ENCODE measurements around the gene MKNK2.

MKNK2 gene

DNA sequence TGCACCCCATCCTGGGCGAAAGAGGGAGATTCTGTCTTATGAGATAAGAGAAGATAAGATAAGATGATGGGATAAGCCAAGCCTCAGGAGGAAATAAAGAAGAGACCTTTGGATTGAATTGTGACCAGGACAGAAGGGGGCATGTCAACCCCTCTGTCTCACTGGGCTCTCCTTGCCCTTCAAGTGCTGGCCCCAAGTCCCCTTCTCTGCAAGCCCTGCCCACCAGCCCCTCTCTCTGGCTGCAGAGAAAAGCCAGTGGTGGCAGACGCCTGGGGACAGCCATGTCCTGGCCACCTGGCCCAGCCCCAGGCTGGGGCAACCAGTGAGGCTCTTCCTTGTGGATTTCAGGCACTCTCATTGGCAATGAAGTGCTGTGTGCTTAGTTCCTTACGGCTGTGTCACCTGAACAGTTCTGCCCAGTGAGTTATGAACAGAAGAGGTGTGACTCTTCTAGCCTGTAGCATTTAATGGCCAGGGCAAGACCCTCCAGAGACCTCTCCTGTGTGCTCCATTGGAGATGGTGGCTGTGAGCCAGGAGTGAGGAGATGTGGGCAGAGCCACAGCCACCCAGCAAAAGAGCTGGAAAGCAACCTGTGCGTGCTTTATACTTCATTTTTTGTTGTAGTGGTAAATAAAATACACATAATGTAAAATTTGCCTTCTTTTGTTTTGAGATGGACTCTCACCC lies 29.4 kb downstream of the MKNK2 start:
- no peak for DNase-seq

DNA sequence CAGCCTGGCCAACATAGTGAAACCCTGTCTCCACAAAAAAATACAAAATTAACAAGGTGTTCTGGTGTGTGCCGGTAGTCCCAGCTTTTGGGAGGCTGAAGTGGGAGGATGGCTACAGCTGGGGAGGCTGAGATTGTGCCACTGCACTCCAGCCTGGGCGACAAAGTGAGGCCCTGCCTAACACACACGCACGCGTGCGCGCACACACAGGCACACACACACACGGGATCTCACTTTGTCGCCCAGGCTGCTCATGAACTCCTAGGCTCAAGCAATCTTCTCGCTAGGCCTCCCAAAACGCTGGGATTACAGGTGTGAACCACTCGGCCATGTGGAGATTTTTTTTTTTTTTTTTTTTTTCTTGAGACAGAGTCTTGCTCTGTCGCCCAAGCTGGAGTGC lies 32.3 kb downstream of the MKNK2 start:
- DNase-seq = no peak

DNA sequence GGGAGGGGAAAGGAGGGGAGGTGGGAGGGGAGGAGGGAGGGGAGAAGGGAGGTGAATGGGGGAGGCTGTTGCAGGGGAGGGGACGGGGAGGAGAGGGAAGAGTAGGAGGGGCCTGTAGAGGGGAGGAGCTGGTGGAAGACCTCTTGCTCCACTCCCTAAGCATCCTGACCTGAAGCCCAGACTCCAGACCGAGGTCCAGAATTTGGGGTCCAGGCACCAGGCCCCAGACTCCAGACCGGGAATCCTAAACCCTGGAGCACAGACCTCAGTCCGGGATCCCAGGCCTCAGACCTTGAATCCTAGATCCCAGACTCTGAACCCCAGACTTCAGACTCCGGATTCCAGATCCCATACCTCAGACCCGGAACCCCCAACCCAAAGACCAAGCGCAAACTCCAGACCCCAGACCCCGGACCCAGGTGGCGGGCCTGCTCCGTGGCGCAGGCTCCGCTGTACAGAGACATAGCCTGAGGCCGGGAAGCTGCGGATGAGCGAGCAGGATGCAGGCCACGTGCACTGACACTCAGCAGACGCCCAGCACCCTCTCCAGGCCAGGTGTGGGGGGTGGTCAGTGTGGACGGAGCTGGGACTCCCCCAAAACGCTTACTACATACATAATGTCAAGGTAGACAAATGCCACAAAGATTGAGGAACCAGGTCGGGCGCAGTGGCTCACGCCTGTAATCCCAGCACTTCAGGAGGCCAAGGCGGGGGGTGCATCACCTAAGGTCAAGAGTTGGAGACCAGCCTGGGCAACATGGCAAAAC lies 34.8 kb downstream of the MKNK2 start:
- no peak for DNase-seq

DNA sequence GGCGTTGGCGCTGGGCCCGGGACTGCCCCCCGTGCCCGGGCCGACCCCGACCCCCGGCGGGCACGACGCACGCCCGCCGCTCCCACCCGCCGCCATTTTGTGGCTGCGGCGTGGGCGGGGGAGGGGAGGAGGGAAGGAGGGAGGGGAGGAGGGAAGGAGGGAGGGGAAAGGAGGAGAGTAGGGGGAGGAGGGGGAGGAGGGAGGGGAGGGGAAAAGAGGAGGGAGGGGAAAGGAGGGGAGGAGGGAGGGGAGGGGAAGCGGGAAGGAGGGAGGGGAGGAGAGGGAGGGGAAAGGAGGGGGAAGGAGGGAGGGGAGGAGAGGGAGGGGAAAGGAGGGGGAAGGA lies 35.5 kb downstream of the MKNK2 start, which contains the start of gene BTBD2:
TSS of gene BTBD2 (minus strand) at position 107 of the 343 bp plus-strand sequence. CDS start at position 96, 11 bp downstream.
- no peak for DNase-seq

DNA sequence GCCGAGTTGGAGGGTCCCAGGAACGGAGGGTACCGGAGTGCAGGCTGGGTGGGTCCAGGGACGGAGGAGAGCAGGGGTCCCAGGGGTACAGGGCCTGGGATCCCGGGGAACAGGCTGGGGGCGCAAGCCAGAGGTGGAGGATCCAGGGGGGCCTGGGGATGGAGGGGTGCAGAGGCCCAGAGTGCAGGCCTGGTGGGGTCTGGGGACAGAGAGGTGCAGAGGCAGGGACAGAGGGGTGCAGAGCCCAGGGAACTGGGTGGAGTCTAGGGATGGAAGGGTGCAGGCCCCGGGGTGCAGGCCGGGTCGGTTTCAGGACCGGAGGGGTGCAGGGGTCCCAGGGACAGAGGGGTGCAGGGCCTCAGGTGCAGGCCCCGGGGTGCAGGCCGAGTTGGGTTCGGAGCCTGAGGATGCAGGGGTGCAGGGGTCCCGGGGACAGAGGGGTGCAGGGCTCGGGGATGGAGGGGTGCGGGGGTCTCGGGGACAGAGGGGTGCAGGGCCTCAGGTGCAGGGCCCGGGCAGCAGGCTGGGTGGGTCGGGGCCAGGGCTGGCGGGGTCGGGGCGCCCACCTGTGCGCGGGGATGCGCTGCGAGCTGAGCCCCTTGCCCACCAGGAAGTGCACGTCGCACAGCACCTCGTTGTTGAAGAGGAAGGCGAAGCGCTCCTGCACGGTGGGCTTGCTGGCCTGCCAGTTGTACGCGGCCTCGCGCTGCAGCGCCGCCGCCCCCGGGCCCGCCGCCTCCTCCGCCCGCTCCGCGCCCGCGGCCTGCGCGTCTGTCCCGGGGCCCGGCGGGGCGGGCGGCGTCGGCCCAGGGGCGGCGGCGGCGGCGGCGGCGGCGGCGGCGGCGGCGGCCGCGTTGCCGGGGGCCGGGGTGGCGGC lies 36.1 kb downstream of the MKNK2 start:
- no peak for DNase-seq

DNA sequence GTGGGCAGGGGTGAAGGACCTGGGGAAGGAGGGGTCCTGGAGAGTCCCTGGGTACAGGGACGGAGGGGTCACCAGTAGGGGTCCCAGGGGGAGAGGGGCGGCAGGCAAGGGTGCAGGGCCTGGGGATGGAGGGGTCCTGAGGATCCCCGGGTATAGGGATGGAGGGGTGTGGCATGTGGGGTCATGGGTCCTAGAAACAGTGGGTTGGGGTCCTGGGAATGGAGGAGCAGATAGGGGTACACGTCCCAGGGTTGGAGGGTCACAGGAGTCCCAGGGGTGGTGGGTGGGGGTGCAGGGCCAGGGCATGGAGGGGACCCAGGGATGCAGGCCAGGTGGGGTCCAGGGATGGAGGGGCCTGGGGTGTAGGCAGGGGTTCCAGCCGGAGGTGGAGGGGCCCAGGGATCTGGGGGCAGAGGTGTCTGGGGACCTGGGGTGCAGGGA lies 36.9 kb downstream of the MKNK2 start:
- DNase-seq = no peak

DNA sequence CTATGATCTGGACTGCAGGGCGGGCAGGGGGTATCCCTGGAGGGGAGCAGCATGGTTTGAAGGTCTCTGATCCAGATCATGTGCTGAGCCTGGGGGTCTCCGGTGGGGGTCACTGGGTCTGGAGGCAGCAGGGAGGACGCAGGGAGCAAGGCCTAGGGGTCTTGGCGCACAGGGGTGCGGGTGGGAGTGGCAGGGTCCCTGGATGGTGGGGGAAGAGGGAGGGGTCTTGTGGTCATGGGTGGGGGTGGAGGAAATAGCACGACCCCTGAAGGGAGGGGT lies 37.4 kb downstream of the MKNK2 start:
- DNase-seq = no peak

DNA sequence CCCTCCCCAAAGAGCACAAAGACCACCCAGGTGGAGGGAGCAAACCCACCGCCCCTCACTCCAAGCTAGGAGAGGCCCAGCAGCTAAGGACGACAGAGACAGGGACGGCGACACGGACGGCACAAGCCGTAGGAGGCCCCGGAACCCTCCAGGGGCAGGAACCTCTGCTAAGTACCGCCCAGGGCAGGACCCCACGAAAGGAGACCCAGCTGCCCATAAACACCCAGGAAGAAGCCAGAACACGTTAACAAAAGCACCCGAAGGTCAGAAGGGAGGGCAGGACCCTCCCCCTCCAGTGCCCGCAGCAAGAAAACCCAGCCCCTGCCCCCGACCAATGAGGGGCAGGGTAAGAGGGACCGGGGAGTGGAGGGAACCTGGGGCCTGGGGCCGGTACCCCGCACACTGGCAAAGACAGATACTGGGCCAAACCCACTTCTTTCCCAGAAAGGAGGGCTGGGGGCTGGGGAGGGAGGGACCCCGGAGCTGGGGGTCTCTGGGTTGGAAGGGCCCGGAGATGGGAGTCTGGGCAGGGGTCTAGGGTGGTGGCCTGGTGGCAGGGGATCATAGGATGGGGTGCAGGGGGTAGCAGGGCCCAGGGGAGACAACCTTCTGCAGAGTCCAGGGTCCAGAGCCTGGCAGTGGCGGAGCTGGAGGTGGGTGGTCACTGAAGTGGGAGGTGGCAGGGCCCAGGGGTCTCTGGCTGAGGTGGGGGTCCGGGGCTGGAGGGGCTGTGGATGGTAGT lies 37.9 kb downstream of the MKNK2 start:
- DNase-seq = no peak

DNA sequence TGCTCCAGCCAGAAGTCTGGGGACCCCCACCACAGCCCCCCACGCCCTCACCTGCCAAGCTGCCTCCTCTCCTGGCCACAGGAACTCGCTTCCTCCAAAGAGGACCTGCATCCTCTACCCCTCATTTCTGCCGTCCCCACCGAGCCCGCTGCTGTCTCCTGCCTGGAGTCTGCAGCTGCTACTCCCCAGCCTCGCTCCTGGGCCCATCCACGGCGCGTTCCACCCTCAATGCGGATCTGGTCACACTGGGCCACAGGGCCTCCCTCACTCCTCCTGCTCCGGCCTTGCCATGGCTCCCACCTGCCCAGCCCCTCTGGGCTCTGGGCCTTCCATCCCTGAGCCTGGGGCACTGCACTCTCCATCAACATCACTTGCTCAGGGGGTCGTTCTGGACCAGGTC lies 39.9 kb downstream of the MKNK2 start:
- DNase-seq = no peak

DNA sequence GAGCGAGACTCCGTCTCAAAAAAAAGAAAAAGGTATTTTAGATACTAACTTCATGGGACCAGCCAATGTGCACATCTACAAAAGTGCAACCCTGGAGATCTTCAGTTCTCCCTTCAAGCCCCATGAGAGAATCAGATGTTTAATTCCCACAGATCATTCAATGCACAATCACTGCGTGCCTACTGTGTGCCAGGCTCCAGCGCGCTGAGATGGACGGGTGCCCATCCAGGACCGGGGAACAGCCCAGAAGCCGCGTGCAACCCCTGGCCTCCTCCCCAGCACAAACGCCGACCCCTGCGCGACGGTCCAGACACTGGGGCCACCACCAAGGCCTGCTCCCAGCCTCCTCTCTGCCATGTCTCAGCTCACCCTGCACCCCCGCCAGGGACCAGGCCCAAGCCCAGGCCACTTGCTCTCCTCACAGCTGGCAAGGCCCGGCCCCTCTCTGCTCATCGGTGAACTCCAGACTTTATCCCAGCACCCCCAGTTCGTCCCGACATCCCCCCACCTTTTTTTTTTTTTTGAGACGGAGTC lies 40.8 kb downstream of the MKNK2 start:
- DNase-seq = no peak

DNA sequence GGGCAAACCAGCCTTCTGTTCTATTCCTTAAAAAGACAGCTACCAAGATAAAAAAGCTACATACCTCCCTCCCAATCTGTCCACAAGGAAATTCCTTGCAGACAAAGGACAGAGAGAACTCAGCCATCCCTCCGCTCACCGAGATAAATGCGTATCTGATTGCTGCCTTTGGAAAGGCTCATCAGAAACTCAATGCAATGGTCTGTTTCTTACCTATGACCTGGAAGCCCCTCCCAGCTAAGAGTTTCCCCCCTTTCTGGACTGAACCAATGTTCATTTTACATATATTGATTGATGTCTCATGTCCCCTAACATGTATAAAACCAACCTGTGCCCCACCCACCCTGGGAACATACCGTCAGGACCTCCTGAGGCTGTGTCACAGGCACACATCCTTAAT lies 47.2 kb downstream of the MKNK2 start:
- no peak for DNase-seq

DNA sequence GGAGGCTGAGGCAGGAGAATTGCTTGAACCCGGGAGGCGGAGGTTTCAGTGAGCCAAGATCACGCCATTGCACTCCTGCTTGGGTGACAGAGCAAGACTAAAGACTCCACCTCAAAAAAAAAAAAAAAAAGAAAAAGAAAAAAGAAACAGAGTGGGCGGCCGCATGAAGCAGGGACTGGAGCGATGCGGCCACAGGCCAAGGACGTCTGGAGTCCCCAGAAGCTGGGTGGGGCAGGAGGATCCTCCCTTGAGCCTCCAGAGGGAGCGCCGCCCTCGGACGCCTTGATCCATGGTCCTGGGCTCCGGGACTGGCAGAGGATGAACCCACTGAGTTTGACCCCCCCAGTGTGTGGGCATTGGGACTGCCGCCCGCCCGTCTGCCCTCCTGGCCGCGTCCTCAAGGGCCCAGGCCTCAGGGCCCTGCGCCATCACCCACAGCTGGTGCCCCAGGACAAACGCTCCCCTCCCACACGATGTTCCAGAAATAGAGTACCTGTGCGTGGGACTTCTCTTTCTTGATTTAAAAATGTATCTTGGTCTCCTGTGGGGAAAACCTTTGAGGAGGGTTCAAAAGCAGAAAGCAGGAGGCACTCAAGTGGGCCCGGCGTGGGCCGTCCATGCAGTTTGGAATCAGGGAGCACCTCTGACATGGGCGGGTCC lies 51.1 kb downstream of the MKNK2 start:
- DNase-seq = no peak

DNA sequence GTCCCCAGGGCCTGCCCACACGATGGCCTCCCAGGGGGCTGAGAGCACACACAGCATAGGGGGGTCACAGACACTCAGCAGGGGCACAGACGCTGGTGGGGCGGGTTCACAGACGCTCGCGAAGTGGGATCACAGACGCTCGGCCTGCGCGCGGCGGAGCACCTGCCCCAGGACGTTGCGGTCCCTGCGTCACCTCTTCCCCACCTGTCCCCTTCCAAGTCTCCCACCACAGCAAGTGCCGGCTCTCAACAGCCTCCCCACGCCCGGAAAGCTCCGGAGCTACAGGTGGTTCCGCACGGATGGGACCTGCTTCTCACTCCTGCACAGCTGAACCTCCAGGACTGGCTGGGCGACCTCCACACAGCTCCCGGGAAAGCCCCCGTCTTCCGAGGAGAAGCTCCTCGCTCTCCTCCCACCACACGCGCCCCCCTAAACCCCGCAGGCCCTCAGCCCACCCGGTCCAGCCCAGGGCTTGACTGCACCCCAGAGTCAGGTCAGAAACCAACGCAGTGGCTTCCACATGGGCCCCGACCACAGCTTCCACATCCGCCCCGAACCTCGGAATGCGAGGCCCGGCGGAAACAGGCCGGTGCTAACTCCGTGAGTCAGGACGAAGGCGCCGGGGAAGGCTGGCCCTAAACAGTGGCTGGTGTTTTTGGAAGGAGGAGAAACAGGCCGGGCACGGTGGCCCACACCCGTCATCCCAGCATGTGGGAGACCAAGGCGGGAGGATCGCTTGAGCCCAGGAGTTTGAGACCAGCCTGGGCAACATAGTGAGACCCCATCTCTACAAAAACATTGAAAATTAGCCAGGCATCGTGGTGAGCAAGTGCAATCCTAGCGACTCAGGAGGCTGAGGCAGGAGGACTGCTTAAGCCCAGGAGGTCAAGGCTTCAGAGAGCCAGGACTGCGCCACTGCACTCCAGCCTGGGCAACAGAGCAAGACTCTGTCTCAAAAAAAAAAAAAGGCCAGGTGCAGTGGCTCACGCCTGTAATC lies 52.0 kb downstream of the MKNK2 start:
- DNase-seq = no peak

DNA sequence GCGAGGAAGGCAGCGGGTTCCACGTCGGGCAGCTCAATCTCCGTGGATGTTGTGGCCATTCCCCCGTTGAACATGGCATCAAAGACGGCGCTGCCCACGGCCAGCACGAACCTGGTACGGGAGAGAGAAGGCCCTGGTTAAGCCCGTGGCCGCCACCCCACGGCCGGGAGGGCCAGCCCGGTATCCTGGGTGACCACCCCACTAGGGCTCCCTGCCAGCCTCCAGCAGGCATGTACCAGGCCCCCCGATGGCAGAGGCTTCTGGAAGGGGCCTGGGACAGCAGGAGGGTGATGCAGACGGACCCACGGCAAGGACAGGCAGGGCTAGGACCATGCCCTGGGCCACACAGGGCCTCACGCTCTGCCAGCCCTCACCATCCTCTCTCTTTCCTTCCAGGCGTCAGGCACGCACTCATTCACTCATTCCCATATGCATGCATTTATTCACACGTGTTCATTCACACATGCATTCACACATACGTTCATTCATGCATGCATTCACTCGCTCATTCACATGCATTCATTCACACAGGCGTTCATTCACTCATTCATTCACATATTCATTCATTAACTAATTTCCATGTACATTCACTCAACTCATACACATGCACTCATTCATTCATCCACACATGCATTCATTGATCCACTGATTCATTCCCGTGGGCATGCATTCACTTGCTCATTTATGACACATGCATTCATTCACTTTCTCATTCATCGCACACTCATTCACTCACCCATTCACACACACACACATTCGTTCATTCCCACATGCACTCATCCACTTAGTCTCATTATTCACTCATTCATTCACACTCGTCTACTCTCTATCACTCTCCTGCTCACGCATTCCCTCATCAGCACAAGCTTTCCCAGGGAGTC lies 53.5 kb downstream of the MKNK2 start:
- DNase-seq = no peak

DNA sequence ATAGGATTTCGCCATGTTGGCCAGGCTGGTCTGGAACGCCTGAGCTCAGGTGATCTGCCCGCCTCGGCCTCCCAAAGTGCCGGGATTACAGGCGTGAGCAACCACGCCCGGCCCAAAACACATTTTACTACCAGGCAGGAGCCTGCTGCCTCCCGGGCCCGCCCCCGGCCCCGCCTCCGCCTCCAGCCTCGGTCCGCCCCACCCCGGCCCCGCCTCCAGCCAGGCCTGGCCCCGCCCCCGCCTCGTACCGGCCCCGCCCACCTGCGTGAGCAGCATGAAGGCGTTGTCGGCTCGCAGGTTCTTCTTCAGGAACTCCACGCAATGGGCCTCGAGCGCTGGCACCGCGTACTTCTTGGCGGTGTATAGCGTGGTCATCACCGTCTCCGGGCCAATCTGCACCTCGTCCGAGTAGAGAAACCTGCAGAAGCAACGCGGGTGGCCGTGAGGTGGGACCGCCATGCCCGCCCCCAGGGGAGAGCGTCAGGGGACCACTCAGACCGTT lies 58.2 kb downstream of the MKNK2 start:
- no peak for DNase-seq

DNA sequence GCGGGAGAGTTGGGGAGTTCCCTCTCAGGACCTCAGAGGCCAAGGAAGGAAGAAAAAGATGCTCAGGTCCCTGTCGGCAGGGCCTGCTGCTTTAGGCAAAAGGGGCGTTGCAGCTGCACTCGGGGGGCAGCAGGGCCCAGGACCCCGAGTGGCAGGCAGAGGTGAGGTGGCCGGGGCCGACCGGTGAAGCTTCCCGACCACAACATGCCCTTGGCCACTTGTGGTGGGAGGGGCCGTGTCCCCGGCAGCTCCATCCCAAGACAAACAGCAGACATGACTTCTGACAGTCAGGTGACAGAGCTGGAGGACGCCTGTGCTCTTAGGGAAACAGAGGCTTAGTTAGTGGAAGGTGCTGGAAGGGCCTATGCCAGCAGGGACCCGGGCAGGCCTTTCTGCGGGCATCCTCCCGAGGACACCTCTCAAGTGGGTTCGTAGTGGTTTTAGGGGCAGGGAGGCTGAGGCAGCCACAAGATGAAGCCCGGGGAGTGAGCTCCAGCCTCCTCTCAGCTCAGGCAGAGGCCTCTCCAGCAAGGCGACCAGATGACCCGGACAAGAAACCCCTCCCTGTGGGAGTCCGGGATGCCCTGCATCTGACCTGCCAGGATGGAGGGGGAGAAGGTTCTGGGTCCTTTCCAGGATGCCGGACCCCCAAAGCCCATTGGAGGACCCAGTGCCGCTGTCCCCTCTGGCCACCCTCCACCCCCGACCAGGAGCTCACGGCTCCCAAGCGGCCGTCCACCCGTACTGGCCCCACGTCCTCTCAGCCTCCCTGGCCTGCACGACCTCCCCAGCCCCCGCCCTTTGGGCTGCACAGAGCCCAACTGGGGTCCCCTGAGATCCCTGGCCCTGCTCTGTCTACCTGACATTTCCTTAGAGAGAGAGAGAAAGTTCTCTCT lies 59.8 kb downstream of the MKNK2 start:
- DNase-seq = no peak

DNA sequence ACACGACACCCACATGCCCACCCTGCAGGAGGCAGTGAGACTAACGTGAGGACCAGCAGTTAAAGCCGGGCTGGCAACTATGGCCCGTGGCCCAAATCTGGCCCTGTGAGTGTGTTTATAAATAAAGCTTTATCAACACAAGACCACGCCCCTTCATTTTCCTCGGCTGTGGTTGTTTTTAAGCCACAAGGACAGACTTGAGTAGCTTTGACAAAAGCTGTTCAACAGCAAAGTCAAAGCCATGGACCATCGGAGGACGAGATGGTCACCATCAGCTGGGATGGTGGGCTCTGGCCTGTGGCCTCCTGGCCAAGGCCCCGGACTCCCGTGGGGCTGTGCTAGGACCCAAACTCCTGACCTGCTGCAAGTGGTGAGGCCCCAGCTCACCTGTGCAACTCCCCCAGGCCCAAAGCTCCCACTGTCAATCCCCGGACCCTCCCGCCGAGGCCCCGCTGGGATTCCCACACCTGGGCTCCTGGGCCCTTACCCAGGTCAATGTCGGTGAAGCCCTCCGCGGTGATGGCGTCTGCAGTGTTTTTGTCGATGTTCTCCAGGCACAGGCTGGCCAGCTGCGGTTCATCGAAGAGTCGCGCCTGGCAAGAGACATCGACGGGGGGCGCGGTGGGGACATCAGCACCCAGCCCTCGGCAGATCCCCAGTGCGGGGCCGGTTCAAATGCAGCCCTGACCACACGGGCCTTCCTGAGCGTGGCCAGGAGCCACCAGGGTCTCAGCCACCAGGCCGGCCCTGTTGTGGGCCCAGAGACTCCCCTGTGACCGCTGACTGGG lies 60.6 kb downstream of the MKNK2 start:
- DNase-seq = no peak

Data from activated gamma-delta T cell (primary cell).